GM12874 (cell line): ENCODE measurements around the gene SLC7A7.

ENCODE experiments used
- TF ChIP-seq, protein P1 (sequence below): IDR thresholded peaks from 2 replicates; pipeline ENCODE4 v1.5.1; 2011; ENCODE audit warnings: low read depth, mild to moderate bottlenecking, control low read depth, low read length, moderate library complexity; ENCODE audit not compliant: insufficient read depth

Gene SLC7A7

DNA sequence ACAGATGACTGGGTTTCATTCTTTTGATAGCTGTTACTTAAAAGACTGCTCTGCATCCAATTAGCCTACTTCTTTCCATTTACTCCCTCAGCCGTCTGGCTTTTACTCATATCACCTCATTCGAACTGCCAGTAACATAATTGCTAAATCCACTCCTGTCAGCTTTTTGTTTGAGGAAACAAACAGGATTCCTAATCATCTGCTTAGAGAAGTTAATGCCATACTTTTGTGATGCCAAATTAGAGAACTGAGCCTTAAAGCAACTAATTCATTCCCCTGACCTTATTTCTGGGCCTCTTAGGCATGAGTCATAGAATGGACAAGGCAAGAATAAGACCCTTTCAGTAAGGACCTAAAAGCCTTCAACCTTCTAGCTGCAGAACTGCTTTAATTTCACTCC lies 45.9 kb downstream of the SLC7A7 start:
- TF ChIP-seq, protein P1, sequence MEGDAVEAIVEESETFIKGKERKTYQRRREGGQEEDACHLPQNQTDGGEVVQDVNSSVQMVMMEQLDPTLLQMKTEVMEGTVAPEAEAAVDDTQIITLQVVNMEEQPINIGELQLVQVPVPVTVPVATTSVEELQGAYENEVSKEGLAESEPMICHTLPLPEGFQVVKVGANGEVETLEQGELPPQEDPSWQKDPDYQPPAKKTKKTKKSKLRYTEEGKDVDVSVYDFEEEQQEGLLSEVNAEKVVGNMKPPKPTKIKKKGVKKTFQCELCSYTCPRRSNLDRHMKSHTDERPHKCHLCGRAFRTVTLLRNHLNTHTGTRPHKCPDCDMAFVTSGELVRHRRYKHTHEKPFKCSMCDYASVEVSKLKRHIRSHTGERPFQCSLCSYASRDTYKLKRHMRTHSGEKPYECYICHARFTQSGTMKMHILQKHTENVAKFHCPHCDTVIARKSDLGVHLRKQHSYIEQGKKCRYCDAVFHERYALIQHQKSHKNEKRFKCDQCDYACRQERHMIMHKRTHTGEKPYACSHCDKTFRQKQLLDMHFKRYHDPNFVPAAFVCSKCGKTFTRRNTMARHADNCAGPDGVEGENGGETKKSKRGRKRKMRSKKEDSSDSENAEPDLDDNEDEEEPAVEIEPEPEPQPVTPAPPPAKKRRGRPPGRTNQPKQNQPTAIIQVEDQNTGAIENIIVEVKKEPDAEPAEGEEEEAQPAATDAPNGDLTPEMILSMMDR, result no peak

DNA sequence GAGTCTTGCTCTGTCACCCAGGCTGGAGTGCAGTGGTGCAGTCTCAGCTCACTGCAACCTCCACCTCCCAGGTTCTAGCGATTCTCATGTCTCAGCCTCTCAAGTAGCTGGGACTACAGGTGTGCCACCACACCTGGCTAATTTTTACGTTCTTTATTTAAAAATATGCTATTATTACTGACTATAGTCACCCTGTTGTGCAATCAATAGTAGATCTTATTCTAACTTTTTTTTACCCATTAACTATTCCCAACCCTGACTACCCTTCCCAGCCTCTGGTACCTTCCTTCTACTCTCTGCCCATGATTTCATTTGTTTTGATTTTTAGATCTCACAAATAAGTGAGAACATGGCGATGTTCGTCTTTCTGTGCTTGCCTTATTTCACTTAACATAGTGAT lies 46.3 kb downstream of the SLC7A7 start:
- TF ChIP-seq, protein P1, result no peak

DNA sequence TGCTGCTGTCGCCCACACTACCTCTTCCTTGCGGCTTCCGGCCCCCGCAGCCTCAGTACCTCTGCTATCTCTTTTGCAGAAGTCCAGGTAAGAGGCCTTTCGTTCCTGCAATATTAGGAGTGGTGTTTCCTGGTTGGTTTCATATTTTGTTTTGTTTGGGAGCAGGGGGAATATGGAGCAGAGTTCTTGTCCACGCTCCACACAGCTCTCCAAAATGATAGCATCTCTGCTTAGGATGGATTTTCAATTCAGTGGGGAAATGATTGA lies 48.0 kb downstream of the SLC7A7 start:
- TF ChIP-seq, protein P1, result no peak

DNA sequence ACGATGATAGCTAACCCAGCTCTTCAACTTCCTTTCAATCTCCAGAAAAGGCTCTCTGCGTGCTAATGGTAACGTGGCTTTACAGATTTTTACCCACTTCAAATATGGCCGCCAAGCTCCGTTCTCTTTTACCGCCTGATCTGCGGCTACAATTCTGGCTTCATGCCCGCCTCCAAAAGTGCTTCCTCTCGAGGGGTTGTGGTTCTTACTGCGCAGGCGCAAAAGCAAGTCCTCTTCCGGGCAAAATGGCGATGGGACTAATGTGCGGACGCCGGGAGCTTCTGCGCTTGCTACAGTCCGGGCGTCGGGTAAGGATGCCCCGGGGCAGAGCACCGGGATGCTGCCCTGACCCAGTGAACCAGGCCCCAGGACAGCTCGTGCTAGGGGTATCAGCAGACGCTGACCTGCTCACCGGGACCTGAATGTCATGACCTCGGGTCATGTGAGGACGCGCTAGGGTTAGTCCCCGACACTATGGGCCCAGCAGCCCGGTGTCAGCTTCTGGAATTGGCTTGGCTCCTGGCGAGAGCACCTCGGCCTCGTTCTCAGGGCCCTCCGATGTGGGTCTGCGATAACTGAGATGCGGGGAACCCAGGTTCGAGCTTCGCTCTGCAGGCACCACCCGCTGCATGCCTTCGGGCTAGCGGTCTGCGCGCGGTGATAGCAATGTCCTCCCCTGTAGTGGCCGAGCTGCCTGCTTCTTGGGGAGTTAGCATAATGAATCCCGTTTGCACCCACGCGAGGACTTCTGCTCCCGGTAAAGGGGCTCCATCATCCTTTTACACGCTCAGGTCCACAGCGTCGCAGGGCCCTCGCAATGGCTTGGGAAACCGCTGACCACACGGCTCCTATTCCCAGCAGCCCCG lies 48.5 kb downstream of the SLC7A7 start, which contains the start of gene OXA1L:
Gene OXA1L (plus strand): TSS at position 232 of the 866 bp plus-strand sequence. CDS start 14 bp downstream, at position 246.
- TF ChIP-seq, protein P1, result no peak

DNA sequence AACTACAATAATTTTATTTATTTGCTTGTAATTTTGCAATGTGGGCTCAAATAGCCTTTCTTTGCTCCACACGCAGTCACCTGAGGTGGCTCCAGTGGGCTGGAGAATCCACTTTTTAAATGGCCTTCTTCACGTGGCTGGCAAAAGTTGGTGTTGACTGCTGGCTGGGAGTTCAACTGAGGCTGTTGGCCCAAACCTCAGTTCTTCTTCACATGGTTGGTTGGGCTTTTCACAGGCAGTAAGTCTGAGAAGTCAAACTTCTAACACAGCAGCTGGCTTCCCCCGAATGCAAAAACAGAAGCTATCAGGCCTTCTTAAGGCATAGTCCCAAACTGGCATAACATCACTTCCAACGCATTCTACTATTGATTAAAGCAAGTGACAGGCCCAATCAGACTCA lies 50.9 kb downstream of the SLC7A7 start:
- TF ChIP-seq, protein P1, result no peak

DNA sequence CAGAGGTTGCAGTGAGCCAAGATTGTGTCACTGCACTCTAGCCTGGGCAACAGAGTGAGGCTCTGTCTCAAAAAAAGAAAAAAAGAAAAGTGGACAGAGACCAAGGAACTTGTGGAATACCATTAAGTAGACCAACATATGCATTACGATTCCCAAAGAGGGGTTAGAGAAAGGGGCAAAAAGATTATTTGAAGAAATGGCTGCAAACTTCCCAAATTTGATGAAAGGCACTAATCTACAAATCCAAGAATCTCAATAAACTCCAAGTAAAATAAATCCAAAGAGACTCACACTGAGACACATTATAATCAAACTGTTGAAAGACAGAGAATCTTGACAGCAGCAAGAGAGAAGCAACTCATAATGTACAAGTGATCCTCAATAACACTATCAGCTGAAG lies 53.5 kb downstream of the SLC7A7 start:
- TF ChIP-seq, protein P1, result no peak

DNA sequence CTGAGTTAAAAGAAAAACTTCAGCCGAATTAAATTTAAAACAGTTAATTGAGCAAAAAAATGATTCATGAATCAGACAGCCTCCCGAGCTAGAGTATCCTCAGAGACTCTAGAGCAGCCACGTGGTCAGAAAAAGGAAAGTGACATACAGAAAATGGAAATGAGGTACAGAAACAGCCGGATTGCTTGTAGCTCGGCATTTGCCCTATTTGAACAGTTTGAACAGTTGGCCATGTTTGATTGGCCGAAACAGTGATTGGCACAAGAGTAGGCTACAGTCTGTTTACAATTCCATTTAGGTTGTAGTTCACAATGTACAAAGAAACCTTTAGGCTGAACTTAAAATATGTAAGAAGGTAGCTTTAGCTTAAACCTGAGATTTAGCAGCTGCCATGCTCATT lies 61.6 kb downstream of the SLC7A7 start:
- TF ChIP-seq, protein P1, result no peak
